Kidney epithelial cell (primary cell): ENCODE data around the gene CORO1A. TPM values are rescaled to one million over a fixed set of nuclear protein-coding genes. Genes with fewer than 3 reads are reported as not detected.

Experiments
- DNase-seq: peaks from one replicate; pipeline ENCODE4 v3.0.0-alpha.2; 2010; ENCODE audit warnings: low read depth
- H3K27me3 ChIP-seq: 2 replicates; pipeline ENCODE4 v1.6.0; 2011; ENCODE audit warnings: low read length; ENCODE audit not compliant: control insufficient read depth, insufficient read depth
- H3K36me3 ChIP-seq: 2 replicates; pipeline ENCODE4 v1.5.1; 2011; ENCODE audit warnings: low read length; ENCODE audit not compliant: control insufficient read depth, insufficient read depth
- H3K4me3 ChIP-seq: 2 replicates; pipeline ENCODE4 v1.5.1; 2011; ENCODE audit warnings: low read depth, mild to moderate bottlenecking, control low read depth, low read length
- CTCF ChIP-seq: IDR thresholded peaks from 2 replicates; pipeline ENCODE4 v1.5.1; 2011; ENCODE audit warnings: mild to moderate bottlenecking, moderate library complexity, low read length, control low read depth, inconsistent platforms; ENCODE audit not compliant: insufficient read depth, poor library complexity, severe bottlenecking
- total RNA-seq: library from RNA; depleted of rRNA; stranded (reverse); fragments of >200 nt; gene quantifications from 2 replicates; pipeline ENCODE4 v1.2.3, GENCODE V29; 2015

The CORO1A gene
- total RNA-seq, 1 donor from 2014 or later, result 10.8 TPM

- TF ChIP-seq CTCF, result no peak
- no peak overlapping the region for H3K4me3 ChIP-seq
- no peak for DNase-seq
- no peaks in the 10 kb centered on the region for H3K36me3 ChIP-seq
- no peaks in the 10 kb centered on the region for H3K27me3 ChIP-seq
Measured at GRCh38 chr16:30149250-30149930, 34.0 kb upstream of the CORO1A start.

- Histone ChIP-seq H3K27me3 (no peaks in the 10 kb centered on the region), H3K36me3 (no peaks in the 10 kb centered on the region), H3K4me3 (no peak overlapping the region)
- DNase-seq, result no peak
- no peak for TF ChIP-seq CTCF
Measured at GRCh38 chr16:30151091-30151490, 32.3 kb upstream of the CORO1A start.

- no peak for DNase-seq
- no peak overlapping the region for H3K4me3 ChIP-seq
- H3K36me3 ChIP-seq, result no peaks in the 10 kb centered on the region
- no peaks in the 10 kb centered on the region for H3K27me3 ChIP-seq
- TF ChIP-seq CTCF, result no peak
Measured at GRCh38 chr16:30152517-30152916, 30.9 kb upstream of the CORO1A start.

- H3K36me3 ChIP-seq, result no peaks in the 10 kb centered on the region
- no peak for TF ChIP-seq CTCF
Measured at GRCh38 chr16:30155188-30155587, 28.2 kb upstream of the CORO1A start.

GRCh38 chr16:30157214-30157613 lies 26.2 kb upstream of the CORO1A start:
- Histone ChIP-seq H3K27me3 (no peaks in the 10 kb centered on the region), H3K4me3 (no peak overlapping the region), H3K36me3 (no peaks in the 10 kb centered on the region)
- DNase-seq, result no peak
- no peak for TF ChIP-seq CTCF

More at GRCh38 chr16:30155188-30155587, 28.2 kb upstream of the CORO1A start:
- no peaks in the 10 kb centered on the region for H3K27me3 ChIP-seq
- no peak for DNase-seq
- H3K4me3 ChIP-seq, result no peak overlapping the region

GRCh38 chr16:30163538-30163937 lies 19.9 kb upstream of the CORO1A start:
- Histone ChIP-seq H3K4me3 (no peak overlapping the region), H3K36me3 (no peaks in the 10 kb centered on the region), H3K27me3 (no peaks in the 10 kb centered on the region)
- TF ChIP-seq CTCF, result no peak
- DNase-seq, result no peak
